K562 (cell line): ENCODE measurements around the gene EDARADD. TPM values are rescaled to one million over a fixed set of nuclear protein-coding genes. Genes with fewer than 3 reads are reported as not detected.

Source experiments
- ATAC-seq: fragments of 200-7000 bp; cut with Tn5 transposase; 3 replicates; pipeline ENCODE4 v1.9.1; 2020; ENCODE audit warnings: moderate library complexity
- BruUV-seq: library from RNA; stranded (reverse); fragments of 400-500 nt; replicated peaks from 2 replicates; lab custom pipeline; 2021; lab: Mats Ljungman, UMichigan
- CTCF ChIA-PET: fragments of 300-600 bp; formaldehyde crosslinking; extraction: SDS; loops from one replicate; lab custom pipeline; 2021; ENCODE audit warnings: low intra/inter-chr PET ratio; lab: Yijun Ruan, JAX
- POLR2A ChIA-PET: fragments of 300-600, 350-650 bp; sonication (Branson Sonifier 250); formaldehyde crosslinking; extraction: SDS; loops from one replicate; lab custom pipeline; 2021; ENCODE audit warnings: antibody characterized with exemption, inconsistent platforms; lab: Yijun Ruan, JAX
- DNase-seq, 4 experiments: peaks; one replicate each; pipeline versions ENCODE4 v3.0.0 to v3.0.0-alpha.2; 2011 to 2018; ENCODE audit warnings: low spot score in 3 of 4, mixed read lengths in 3 of 4; ENCODE audit errors: extremely low read depth in 1 of 4
- FAIRE-seq: peaks from 2 replicates; lab custom pipeline; 2011; peaks lifted over from hg19 to GRCh38; lab: Jason Lieb, UNC
- H2AFZ ChIP-seq: 2 replicates; pipeline ENCODE4 v1.6.0; 2011; ENCODE audit warnings: low read depth, low read length, control low read depth, inconsistent platforms
- H3K27ac ChIP-seq: fragments of 200-600 bp; 3 replicates; pipeline ENCODE4 v1.8.0; 2011; ENCODE audit warnings: low read depth, mild to moderate bottlenecking, control low read depth, inconsistent platforms, low read length, moderate library complexity, mixed read lengths; ENCODE audit errors: extremely low read depth
- H3K27me3 ChIP-seq, 2 experiments: fragments of 300-600 bp in 1 of 2; 2 replicates in 1 of 2; 3 replicates in 1 of 2; pipeline versions ENCODE4 v1.6.0 to v1.8.0; 2011; ENCODE audit warnings: inconsistent platforms in 2 of 2, low read length in 2 of 2, mild to moderate bottlenecking in 1 of 2, mixed read lengths in 1 of 2, moderate library complexity in 1 of 2; ENCODE audit not compliant: control insufficient read depth in 2 of 2, insufficient read depth in 2 of 2
- H3K36me3 ChIP-seq: fragments of 300-600 bp; 3 replicates; pipeline ENCODE4 v1.8.0; 2011; ENCODE audit warnings: mild to moderate bottlenecking, low read length, inconsistent platforms; ENCODE audit not compliant: control insufficient read depth, insufficient read depth
- H3K4me1 ChIP-seq, 2 experiments: fragments of 200-600 bp in 1 of 2; replicated peaks in 1 of 2; 2 replicates in 1 of 2; 3 replicates in 1 of 2; pipeline versions ENCODE4 v1.5.1 to v1.8.0; 2011; ENCODE audit warnings: inconsistent platforms in 2 of 2, low read length in 2 of 2, mild to moderate bottlenecking in 1 of 2, mixed read lengths in 1 of 2, moderate library complexity in 1 of 2; ENCODE audit not compliant: control insufficient read depth in 2 of 2, insufficient read depth in 2 of 2
- H3K4me2 ChIP-seq: 2 replicates; pipeline ENCODE4 v1.6.1; 2011; ENCODE audit warnings: low read length, control low read depth, inconsistent platforms, mixed read lengths; ENCODE audit not compliant: insufficient read depth
- H3K4me3 ChIP-seq: fragments of 200-600 bp; sonication (generic), shearing (Covaris generic); 2 replicates; pipeline ENCODE4 v1.5.1; 2016; ENCODE audit warnings: control low read depth, inconsistent platforms
- H3K79me2 ChIP-seq: fragments of 200-600 bp; 3 replicates; pipeline ENCODE4 v1.8.0; 2011; ENCODE audit warnings: low read length, inconsistent platforms; ENCODE audit not compliant: control insufficient read depth, insufficient read depth
- H3K9ac ChIP-seq, 2 experiments: 2 replicates each; pipeline versions ENCODE4 v1.6.0 to v1.6.1; 2011; ENCODE audit warnings: low read depth in 2 of 2, low read length in 2 of 2, control low read depth in 1 of 2, inconsistent platforms in 1 of 2, mild to moderate bottlenecking in 1 of 2, mixed read lengths in 1 of 2; ENCODE audit not compliant: insufficient read depth in 1 of 2
- H3K9me1 ChIP-seq: one replicate; pipeline ENCODE4 v1.6.0; 2011; ENCODE audit warnings: inconsistent platforms, mild to moderate bottlenecking, low read length, moderate library complexity; ENCODE audit not compliant: control insufficient read depth, insufficient read depth
- H3K9me3 ChIP-seq: replicated peaks from 2 replicates; pipeline ENCODE4 v1.5.1; 2011; ENCODE audit warnings: low read depth, low read length, inconsistent platforms; ENCODE audit not compliant: control insufficient read depth, insufficient read depth
- H4K20me1 ChIP-seq: replicated peaks from 2 replicates; pipeline ENCODE4 v1.6.1; 2011; ENCODE audit warnings: low read length, inconsistent platforms, mixed read lengths; ENCODE audit not compliant: control insufficient read depth, insufficient read depth
- CREBBP ChIP-seq: IDR thresholded peaks from one replicate; pipeline ENCODE4 v1.6.1; 2012; ENCODE audit warnings: low read depth, mild to moderate bottlenecking, control low read depth, inconsistent platforms, low read length
- GABPB1 ChIP-seq: sonication (generic); formaldehyde crosslinking; IDR thresholded peaks from 2 replicates; pipeline ENCODE4 v1.8.0; 2022; ENCODE audit warnings: mild to moderate bottlenecking, missing genetic modification reagents
- GTF3C2 ChIP-seq: IDR thresholded peaks from 3 replicates; pipeline ENCODE4 v1.6.1; 2011; ENCODE audit warnings: borderline replicate concordance, mild to moderate bottlenecking, moderate library complexity; ENCODE audit not compliant: insufficient read length; ENCODE audit errors: extremely low read depth
- HSF4 ChIP-seq: fragments of 250-450 bp; sonication (Bioruptor Pico); IDR thresholded peaks from 2 replicates; pipeline ENCODE4 v2.1.2; 2022; ENCODE audit warnings: mild to moderate bottlenecking, moderate library complexity, borderline replicate concordance
- MEF2A ChIP-seq: IDR thresholded peaks from 2 replicates; pipeline ENCODE4 v1.6.1; 2011; ENCODE audit warnings: low read depth, mild to moderate bottlenecking, low read length, moderate library complexity; ENCODE audit not compliant: control insufficient read depth
- MEF2D ChIP-seq: conservative IDR thresholded peaks from 2 replicates; pipeline ENCODE4 v1.6.1; 2016; ENCODE audit warnings: low read depth, missing genetic modification characterization, missing compliant biosample characterization
- MYNN ChIP-seq, 2 experiments: sonication (generic); formaldehyde crosslinking in 1 of 2; IDR thresholded peaks; 2 replicates each; pipeline versions ENCODE4 v1.5.0 to v1.6.1; 2016 to 2020; ENCODE audit warnings: antibody characterized with exemption in 1 of 2, missing genetic modification reagents in 1 of 2
- NONO ChIP-seq, 2 experiments: fragments of 200-400 bp in 1 of 2; fragments of 450-650 bp in 1 of 2; formaldehyde crosslinking in 1 of 2; IDR thresholded peaks; 2 replicates each; pipeline ENCODE4 v1.6.1; 2017; ENCODE audit warnings: low read depth in 2 of 2, mild to moderate bottlenecking in 2 of 2, moderate library complexity in 2 of 2, low read length in 1 of 2
- STAT5B ChIP-seq: fragments of 250-450 bp; sonication (Bioruptor Pico); IDR thresholded peaks from 2 replicates; pipeline ENCODE4 v1.8.0; 2021; ENCODE audit warnings: mild to moderate bottlenecking, inconsistent platforms
- TCFL5 ChIP-seq: fragments of 250-450 bp; sonication (Bioruptor Pico); conservative IDR thresholded peaks from 2 replicates; pipeline ENCODE4 v1.6.1; 2021; ENCODE audit warnings: mild to moderate bottlenecking, moderate library complexity, matching md5 sums
- ZNF217 ChIP-seq: sonication (generic); formaldehyde crosslinking; IDR thresholded peaks from 2 replicates; pipeline ENCODE4 v1.8.0; 2022; ENCODE audit warnings: mild to moderate bottlenecking, missing genetic modification reagents
- ZNF584 ChIP-seq: fragments of 200-800 bp; sonication (Bioruptor generic); IDR thresholded peaks from 2 replicates; pipeline ENCODE4 v1.6.1; 2016; ENCODE audit warnings: low read depth, mild to moderate bottlenecking, missing genetic modification characterization, missing compliant biosample characterization
- ZNF740 ChIP-seq, 3 experiments: fragments of 200-800 bp in 1 of 3; sonication (Bioruptor generic) in 1 of 3; sonication (generic) in 1 of 3; formaldehyde crosslinking in 1 of 3; IDR thresholded peaks; 2 replicates each; pipeline versions ENCODE4 v1.6.1 to v1.8.0; 2016 to 2022; ENCODE audit warnings: mild to moderate bottlenecking in 2 of 3, missing compliant biosample characterization in 2 of 3, missing genetic modification characterization in 2 of 3, missing genetic modification reagents in 1 of 3
- WGBS: fragments of 100-300 bp; shearing (Covaris generic); methylation state at CpG from one replicate; pipeline ENCODE4 v1.1.6; 2016; ENCODE audit warnings: low coverage, mixed read lengths; ENCODE audit not compliant: insufficient coverage; ENCODE audit errors: missing lambda C conversion rate; 5-methylcytosine and 5-hydroxymethylcytosine counted together
- in situ Hi-C: fragments of 300-500 bp; cut with MboI; formaldehyde crosslinking; loops from 4 replicates; pipeline ENCODE4 v1.15.0; 2018; ENCODE audit warnings: inconsistent platforms, mixed read lengths
- intact Hi-C: fragments of 100-400 bp; cut with micrococcal nuclease; formaldehyde crosslinking; loops from 2 replicates; pipeline ENCODE4 v1.14.2; 2022
- polyA plus RNA-seq, 8 experiments: library from polyadenylated mRNA; depleted of rRNA in 4 of 8; stranded (reverse) in 5 of 8; unstranded in 3 of 8; fragments of >200 nt; fragmentation: Nextera tagmentation in 2 of 8; fragmentation: Illumina TruSeq in 1 of 8; extraction: Ambion mirVana in 2 of 8; extraction: Trizol in 1 of 8; gene quantifications; 2 replicates each; pipeline versions ENCODE4 v1.2.1 to v1.2.3, GENCODE V29; 2011 to 2014; ENCODE audit warnings: inconsistent platforms in 1 of 8, missing spikeins in 1 of 8
- total RNA-seq, 7 experiments: library from RNA; depleted of rRNA in 6 of 7; stranded (reverse); fragments of >200 nt in 6 of 7; fragmentation: Illumina TruSeq in 2 of 7; extraction: Trizol in 2 of 7; gene quantifications; 2 replicates each; pipeline versions ENCODE4 v1.2.1 to v1.2.3, GENCODE V29; 2011 to 2021; ENCODE audit warnings: low replicate concordance in 1 of 7

The EDARADD gene
- total and polyA plus RNA-seq, 9 of the 15 experiments (the other 6 are each of a cell fraction or from before 2014, with no cell fraction given), result 0.46 to 32.4 (median 20.6) TPM

- intact Hi-C loops (loop anchor here (5.0 kb wide), 2 partner anchors 72 to 133 kb away; partner anchors contain the start of gene ERO1B), in situ Hi-C loops (no loop called here)
- peak overlapping the region; percentile 9; the same call in 1 of the 2 replicates for H3K4me2 ChIP-seq
- POLR2A ChIA-PET, result interaction anchor here (0.6 to 1.6 kb wide), 6 partner anchors 11 to 77 kb away, joined by 3 to 4 read pairs (median 4); no protein-coding TSS in a partner anchor
- FAIRE-seq (peak; percentile 15), ATAC-seq (peak; percentile 22), DNase-seq (peak in 2 of 4 experiments; percentile 66 to 74)
- peak overlapping the region in 1 of 2 experiments; percentile 28; a peak in 1 of 4 replicates for H3K9ac ChIP-seq
- CTCF ChIA-PET, result no interaction called here
- H3K9me1 ChIP-seq, result no peaks in the 10 kb centered on the region
- H3K27ac ChIP-seq, result peak overlapping the region; percentile 47; the same call in 2 of the 3 replicates
- H3K36me3 ChIP-seq, result no peaks in the 10 kb centered on the region
- WGBS, result 14% methylated on average over 4 of the region's 4 CpGs
- H3K4me3 ChIP-seq, result no peak overlapping the region
- no TSS peak for BruUV-seq
- H3K9me3 ChIP-seq, result no peaks in the 10 kb centered on the region; the same call in none of the 2 replicates
- H4K20me1 ChIP-seq, result no peaks in the 10 kb centered on the region
- H2AFZ ChIP-seq, result peak overlapping the region; percentile 66
- H3K79me2 ChIP-seq, result no peaks in the 10 kb centered on the region
- H3K4me1 ChIP-seq, result peaks cover 28 to 55% of the 10 kb centered on the region in 2 experiments
- H3K27me3 ChIP-seq, result no peaks in the 10 kb centered on the region
- no peak for TF ChIP-seq MYNN (IDR thresholded peaks at IDR 0.05)
- no peak for TF ChIP-seq MYNN (CRISPR knock-in tag; IDR thresholded peaks at IDR 0.05)
- no peak for TF ChIP-seq STAT5B (CRISPR knock-in tag)
- no peak for TF ChIP-seq ZNF584 (CRISPR knock-in tag)
- TF ChIP-seq ZNF740 (CRISPR knock-in tag; IDR thresholded peaks at IDR 0.05), result no peak
- TF ChIP-seq ZNF740 (tag; IDR thresholded peaks at IDR 0.05), result no peak
- TF ChIP-seq MEF2D (tag), result no peak
- TF ChIP-seq TCFL5 (CRISPR knock-in tag), result no peak
- no peak for TF ChIP-seq GABPB1
- no peak for TF ChIP-seq CREBBP
- no peak for TF ChIP-seq ZNF217 (CRISPR knock-in tag)
- TF ChIP-seq MEF2A, result no peak
- TF ChIP-seq GTF3C2, result no peak
- TF ChIP-seq NONO (IDR thresholded peaks at IDR 0.05; ENCODE audit: low read depth in 2 of 2, low read length in 1 of 2), result no peak
- TF ChIP-seq HSF4, result no peak
Observed at GRCh38 chr1:236354330-236355147, 39.5 kb upstream of the EDARADD start.
